Stomach (tissue), 4 donors: ENCODE data around the gene FDXR.

ENCODE experiments used
- POLR2AphosphoS5 ChIP-seq, 3 donors: sonication (generic); formaldehyde crosslinking; IDR thresholded peaks; one replicate each; pipeline ENCODE4 v1.6.1; 2016; ENCODE audit warnings: antibody characterized with exemption in 3 of 3
- TF ChIP-seq, protein P1 (sequence below), 7 experiments: fragments of 450-650 bp in 4 of 7; fragments of 200-600 bp in 3 of 7; sonication (generic) in 3 of 7; IDR thresholded peaks; one replicate each; pipeline ENCODE4 v1.5.1; 2016 to 2019; ENCODE audit warnings: antibody characterized with exemption in 7 of 7, control low read depth in 2 of 7, mild to moderate bottlenecking in 1 of 7

- TF ChIP-seq, protein P1, sequence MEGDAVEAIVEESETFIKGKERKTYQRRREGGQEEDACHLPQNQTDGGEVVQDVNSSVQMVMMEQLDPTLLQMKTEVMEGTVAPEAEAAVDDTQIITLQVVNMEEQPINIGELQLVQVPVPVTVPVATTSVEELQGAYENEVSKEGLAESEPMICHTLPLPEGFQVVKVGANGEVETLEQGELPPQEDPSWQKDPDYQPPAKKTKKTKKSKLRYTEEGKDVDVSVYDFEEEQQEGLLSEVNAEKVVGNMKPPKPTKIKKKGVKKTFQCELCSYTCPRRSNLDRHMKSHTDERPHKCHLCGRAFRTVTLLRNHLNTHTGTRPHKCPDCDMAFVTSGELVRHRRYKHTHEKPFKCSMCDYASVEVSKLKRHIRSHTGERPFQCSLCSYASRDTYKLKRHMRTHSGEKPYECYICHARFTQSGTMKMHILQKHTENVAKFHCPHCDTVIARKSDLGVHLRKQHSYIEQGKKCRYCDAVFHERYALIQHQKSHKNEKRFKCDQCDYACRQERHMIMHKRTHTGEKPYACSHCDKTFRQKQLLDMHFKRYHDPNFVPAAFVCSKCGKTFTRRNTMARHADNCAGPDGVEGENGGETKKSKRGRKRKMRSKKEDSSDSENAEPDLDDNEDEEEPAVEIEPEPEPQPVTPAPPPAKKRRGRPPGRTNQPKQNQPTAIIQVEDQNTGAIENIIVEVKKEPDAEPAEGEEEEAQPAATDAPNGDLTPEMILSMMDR (IDR thresholded peaks at IDR 0.05): no peak
- TF ChIP-seq POLR2AphosphoS5 (IDR thresholded peaks at IDR 0.05): no peak
Observed at GRCh38 chr17:74873874-74874614, 1.2 kb upstream of the FDXR start.
